ENCODE measurements around the gene SGTA.

Gene SGTA

GRCh38 chr19:2782936-2783780, at the start of gene SGTA:
Gene SGTA (minus strand): TSS chr19:2783273. CDS start chr19:2769068, 14,205 bp downstream.
- DNase-seq (ENCODE audit: low spot score) = peak; percentile 100

- DNase-seq (ENCODE audit: low spot score) = no peak
Measured at GRCh38 chr19:2827840-2828489, 44.9 kb upstream of the SGTA start.

- DNase-seq (ENCODE audit: low spot score) = no peak
Measured at GRCh38 chr19:2827022-2827421, 43.9 kb upstream of the SGTA start.

GRCh38 chr19:2824129-2824528, 41.1 kb upstream of the SGTA start:
- no peak for DNase-seq (ENCODE audit: low spot score)

- no peak for DNase-seq (ENCODE audit: low spot score)
Measured at GRCh38 chr19:2823646-2824045, 40.6 kb upstream of the SGTA start.

GRCh38 chr19:2822846-2823245, 39.8 kb upstream of the SGTA start:
- DNase-seq (ENCODE audit: low spot score) = no peak

- peak; percentile 42 for DNase-seq (ENCODE audit: low spot score)
Measured at GRCh38 chr19:2820112-2820702, 37.1 kb upstream of the SGTA start.

- peak; percentile 97 for DNase-seq (ENCODE audit: low spot score)
Measured at GRCh38 chr19:2819540-2820111, 36.6 kb upstream of the SGTA start, which contains the start of gene ZNF554. Gene ZNF554 (plus strand): TSS chr19:2819868. CDS start chr19:2820072, 204 bp downstream.

GRCh38 chr19:2817237-2817829, 34.3 kb upstream of the SGTA start:
- DNase-seq (ENCODE audit: low spot score) = peak; percentile 7

- DNase-seq (ENCODE audit: low spot score) = peak; percentile 9
Measured at GRCh38 chr19:2816641-2817040, 33.6 kb upstream of the SGTA start.

- DNase-seq (ENCODE audit: low spot score) = peak; percentile 5
Measured at GRCh38 chr19:2815923-2816322, 32.9 kb upstream of the SGTA start.

GRCh38 chr19:2815191-2815614, 32.1 kb upstream of the SGTA start:
- DNase-seq (ENCODE audit: low spot score) = peak; percentile 7

GRCh38 chr19:2814426-2814825, 31.4 kb upstream of the SGTA start:
- no peak for DNase-seq (ENCODE audit: low spot score)

- no peak for DNase-seq (ENCODE audit: low spot score)
Measured at GRCh38 chr19:2813235-2814160, 30.4 kb upstream of the SGTA start.

GRCh38 chr19:2812414-2813234, 29.6 kb upstream of the SGTA start:
- no peak for DNase-seq (ENCODE audit: low spot score)

- no peak for DNase-seq (ENCODE audit: low spot score)
Measured at GRCh38 chr19:2811735-2812413, 28.8 kb upstream of the SGTA start.

GRCh38 chr19:2811221-2811722, 28.2 kb upstream of the SGTA start:
- DNase-seq (ENCODE audit: low spot score) = no peak

GRCh38 chr19:2810141-2811091, 27.3 kb upstream of the SGTA start:
- DNase-seq (ENCODE audit: low spot score) = peak; percentile 12

Measured in AG08396 (cell line).